Mucosa of rectum (tissue), 2 donors: ENCODE results near the gene NPAS3.

ENCODE experiments used
- H3K27ac ChIP-seq, 2 donors: one replicate each; pipeline ENCODE4 v1.7.0; 2013; ENCODE audit warnings: inconsistent platforms in 2 of 2, low read depth in 2 of 2, low read length in 2 of 2
- H3K27me3 ChIP-seq, 2 donors: one replicate each; pipeline ENCODE4 v1.7.0; 2013; ENCODE audit warnings: low read length in 2 of 2; ENCODE audit not compliant: control insufficient read depth in 2 of 2, insufficient read depth in 2 of 2
- H3K36me3 ChIP-seq, 2 donors: one replicate each; pipeline ENCODE4 v1.7.0; 2013; ENCODE audit warnings: low read length in 2 of 2; ENCODE audit not compliant: control insufficient read depth in 2 of 2, insufficient read depth in 2 of 2
- H3K4me1 ChIP-seq, 2 donors: one replicate each; pipeline ENCODE4 v1.7.0; 2013; ENCODE audit warnings: low read length in 2 of 2, mild to moderate bottlenecking in 1 of 2; ENCODE audit not compliant: control insufficient read depth in 2 of 2, insufficient read depth in 2 of 2
- H3K4me3 ChIP-seq, 2 donors: one replicate each; pipeline ENCODE4 v1.7.0; 2013; ENCODE audit warnings: low read length in 2 of 2
- H3K9ac ChIP-seq, 2 donors: one replicate each; pipeline ENCODE4 v1.7.0; 2013; ENCODE audit warnings: low read length in 2 of 2, low read depth in 1 of 2, mild to moderate bottlenecking in 1 of 2
- H3K9me3 ChIP-seq, 2 donors: one replicate each; pipeline ENCODE4 v1.7.0; 2013; ENCODE audit warnings: low read length in 2 of 2; ENCODE audit not compliant: control insufficient read depth in 2 of 2
- donor health status: healthy.
- donor health status: Normal muscosa, but diverticular disease.

Gene NPAS3

DNA sequence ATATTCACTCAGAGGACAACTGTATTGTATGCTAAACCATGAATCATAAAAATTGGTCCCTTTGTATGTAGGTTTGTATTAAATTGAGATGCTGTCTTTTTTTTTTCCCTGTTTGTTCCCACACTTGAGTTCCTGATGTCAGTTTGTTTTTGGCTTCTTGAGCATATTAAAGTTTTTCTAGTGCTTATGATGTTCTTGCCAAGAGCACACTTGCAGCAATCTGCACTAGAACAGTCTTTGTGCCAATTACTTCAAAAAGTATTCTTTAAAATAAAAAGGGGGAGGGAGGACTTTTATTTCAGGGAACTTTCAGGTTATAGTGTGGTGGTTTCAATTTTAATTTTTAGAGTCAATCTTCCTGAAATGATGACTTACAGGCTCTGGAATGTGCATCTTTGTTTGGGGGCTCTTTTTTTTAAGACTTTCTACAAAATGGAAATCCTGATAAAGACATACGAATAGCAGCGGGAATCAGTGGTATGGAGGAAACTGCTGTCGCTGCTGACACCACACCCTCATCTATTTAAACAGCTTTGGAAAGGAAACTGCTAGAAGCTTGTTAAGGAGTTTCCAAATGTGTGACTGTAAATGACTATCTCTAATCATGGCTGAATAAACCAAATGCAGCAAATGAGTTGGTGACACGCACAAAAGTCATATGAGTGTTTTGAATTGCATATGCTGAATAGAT lies 823.6 kb downstream of the NPAS3 start:
- no peaks in the 10 kb centered on the region for H3K9me3 ChIP-seq
- H3K27ac ChIP-seq, result no peak overlapping the region
- H3K4me3 ChIP-seq, result no peak overlapping the region
- no peaks in the 10 kb centered on the region for H3K4me1 ChIP-seq
- H3K36me3 ChIP-seq, result no peaks in the 10 kb centered on the region
- no peaks in the 10 kb centered on the region for H3K27me3 ChIP-seq
- H3K9ac ChIP-seq, result no peak overlapping the region

DNA sequence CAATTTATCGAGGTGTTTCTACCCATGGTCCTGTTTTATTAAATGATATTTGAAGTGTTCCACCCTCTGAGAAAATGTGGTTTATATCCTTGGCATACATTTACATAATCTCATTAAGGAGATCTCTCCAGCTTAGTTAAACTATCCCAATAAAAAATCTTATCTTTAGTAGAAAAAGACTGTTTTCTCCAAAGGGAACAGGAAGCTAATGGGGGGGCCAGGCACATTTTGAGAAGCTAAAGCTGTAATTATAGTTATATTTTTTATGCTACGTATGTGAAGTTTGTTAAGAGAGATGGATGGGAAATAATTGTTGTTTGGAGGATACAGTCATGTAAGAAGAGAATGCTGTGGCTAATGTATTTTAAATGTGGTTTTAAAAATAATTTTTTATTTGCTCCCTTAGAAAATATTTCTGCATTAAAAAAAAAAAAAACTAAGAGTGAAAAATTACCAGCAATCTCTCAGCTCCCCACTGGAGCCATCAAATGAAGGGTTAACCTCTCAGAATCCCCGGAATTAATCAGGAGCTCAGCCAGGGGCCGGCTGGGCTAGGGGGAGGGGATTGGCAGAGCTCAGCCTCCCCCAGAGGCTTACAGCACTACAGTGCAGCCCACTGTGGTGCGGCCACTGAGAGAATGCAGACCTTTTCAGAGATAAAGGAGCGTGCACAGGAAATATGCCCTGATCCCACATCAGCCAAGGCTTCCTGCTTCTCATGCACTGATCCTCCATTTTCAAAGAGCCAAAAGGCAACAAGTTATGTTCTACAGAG lies 826.4 kb downstream of the NPAS3 start:
- H3K36me3 ChIP-seq, result no peaks in the 10 kb centered on the region
- no peaks in the 10 kb centered on the region for H3K9me3 ChIP-seq
- no peak overlapping the region for H3K9ac ChIP-seq
- no peaks in the 10 kb centered on the region for H3K4me1 ChIP-seq
- H3K4me3 ChIP-seq, result no peak overlapping the region
- no peak overlapping the region for H3K27ac ChIP-seq
- no peaks in the 10 kb centered on the region for H3K27me3 ChIP-seq

DNA sequence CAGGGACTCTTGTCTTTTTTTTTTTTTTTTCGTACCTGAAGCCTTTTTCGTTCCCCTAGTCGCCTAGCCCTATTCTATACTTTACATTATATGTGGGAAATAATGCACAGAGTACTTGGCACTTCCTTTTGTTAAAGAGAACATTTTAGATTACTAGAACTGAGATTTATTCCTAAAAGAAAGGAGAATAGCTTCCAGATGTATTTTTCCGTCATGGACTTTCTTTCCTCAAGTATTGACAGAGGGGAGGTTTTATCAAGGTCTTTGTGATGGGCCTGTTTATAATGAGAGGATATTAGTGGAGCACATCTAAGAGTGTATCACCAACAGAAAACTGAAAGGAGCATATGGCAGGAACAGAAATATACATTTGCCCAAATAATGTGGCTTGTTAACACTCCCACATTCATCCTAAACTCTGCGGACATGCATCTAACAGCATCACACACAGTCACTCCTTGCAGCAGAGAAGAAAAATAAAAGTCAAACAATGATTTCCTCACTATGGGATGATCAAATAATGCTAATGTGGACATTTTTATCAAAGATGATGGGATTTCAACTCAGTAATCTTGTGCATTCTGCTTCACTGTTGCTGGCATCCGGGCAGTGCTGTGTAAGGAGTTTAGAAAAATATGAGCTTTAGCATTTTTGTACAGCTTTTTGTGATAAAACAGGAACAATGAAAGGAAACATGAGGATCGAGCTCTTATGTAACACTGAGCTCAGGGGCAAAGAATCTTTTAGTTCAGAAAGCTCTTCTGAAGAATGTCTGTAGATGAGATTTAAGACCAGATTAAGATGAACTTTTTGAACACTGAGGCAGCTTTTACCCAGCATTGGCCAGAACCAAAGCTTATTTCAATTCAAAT lies 829.1 kb downstream of the NPAS3 start:
- no peak overlapping the region for H3K9ac ChIP-seq
- H3K27me3 ChIP-seq, result no peaks in the 10 kb centered on the region
- no peaks in the 10 kb centered on the region for H3K4me1 ChIP-seq
- no peak overlapping the region for H3K27ac ChIP-seq
- H3K9me3 ChIP-seq, result no peaks in the 10 kb centered on the region
- no peaks in the 10 kb centered on the region for H3K36me3 ChIP-seq
- H3K4me3 ChIP-seq, result no peak overlapping the region

DNA sequence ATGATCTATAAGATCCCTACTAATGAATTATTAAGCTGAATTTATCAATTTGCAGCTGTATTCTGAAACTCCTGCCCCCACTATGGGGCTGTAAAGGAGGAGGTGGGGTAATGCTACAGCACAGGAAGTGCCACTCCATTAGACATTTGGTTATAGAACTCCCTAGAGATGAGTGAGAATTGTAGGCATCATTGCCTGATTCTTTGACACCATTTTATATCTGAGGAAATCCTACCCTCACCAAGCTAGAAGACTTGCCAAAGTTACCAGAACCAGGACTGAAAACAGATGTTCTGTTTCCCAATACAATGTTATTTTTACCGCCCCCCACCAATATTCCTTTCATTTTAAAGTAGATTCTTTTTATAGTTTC lies 829.8 kb downstream of the NPAS3 start:
- H3K27me3 ChIP-seq, result no peaks in the 10 kb centered on the region
- no peaks in the 10 kb centered on the region for H3K4me1 ChIP-seq
- H3K27ac ChIP-seq, result no peak overlapping the region
- H3K36me3 ChIP-seq, result no peaks in the 10 kb centered on the region
- H3K9ac ChIP-seq, result no peak overlapping the region
- no peaks in the 10 kb centered on the region for H3K9me3 ChIP-seq
- no peak overlapping the region for H3K4me3 ChIP-seq

DNA sequence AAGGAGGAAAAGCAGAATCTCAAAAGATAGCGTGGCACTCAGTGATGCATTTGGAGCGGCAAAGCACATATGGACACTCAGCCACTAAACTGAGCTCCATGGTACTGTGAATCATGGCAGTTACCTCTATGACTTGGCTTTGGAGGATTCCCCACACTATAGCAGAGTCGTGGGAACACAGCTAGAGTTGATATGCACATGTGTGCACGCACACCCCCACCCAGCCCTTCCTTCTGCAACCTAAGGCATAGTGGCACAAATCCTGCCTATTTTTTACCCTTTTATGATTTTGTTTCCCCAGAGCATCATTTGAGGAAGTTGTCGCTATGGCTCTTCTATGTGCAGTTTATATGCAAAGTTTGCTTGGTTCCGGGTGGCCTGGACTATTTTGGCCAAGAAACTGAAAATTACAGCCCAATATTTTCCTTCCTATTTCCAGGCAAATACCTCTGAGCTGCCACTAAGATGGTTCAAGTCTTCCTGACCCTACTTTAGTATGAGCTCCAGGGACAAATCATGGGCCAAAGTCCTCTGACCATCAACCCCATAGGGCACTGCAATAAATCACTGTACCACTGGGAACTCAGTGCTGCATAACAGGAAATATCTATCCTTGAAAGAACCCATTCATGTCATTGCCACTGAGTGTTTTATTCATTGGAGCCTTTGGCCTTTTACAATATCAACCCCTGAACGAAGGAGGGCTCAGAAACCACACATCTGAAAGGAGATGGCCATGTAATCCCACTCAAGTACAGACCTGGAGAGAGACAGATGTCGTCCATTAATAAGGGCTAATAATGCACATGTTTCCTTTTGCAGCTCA lies 834.7 kb downstream of the NPAS3 start:
- H3K4me3 ChIP-seq, result no peak overlapping the region
- H3K9ac ChIP-seq, result no peak overlapping the region
- H3K27ac ChIP-seq, result no peak overlapping the region
- H3K36me3 ChIP-seq, result no peaks in the 10 kb centered on the region
- no peaks in the 10 kb centered on the region for H3K9me3 ChIP-seq
- no peaks in the 10 kb centered on the region for H3K27me3 ChIP-seq
- no peaks in the 10 kb centered on the region for H3K4me1 ChIP-seq

DNA sequence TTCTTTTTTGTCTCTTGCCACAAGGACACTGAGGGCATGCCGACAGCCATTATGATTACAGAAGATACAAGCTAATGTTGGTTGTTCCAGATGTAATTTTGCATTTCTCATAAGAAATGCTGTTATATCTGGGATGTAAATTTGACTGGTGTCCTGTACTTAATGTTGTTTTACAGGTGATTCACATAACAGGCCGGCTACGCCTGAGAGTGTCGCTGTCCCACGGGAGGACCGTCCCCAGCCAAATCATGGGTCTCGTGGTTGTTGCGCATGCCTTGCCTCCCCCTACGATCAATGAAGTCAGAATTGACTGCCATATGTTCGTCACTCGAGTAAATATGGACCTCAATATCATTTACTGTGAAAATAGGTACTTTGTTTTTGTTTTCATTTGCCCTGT lies 835.5 kb downstream of the NPAS3 start:
- H3K27ac ChIP-seq, result no peak overlapping the region
- no peaks in the 10 kb centered on the region for H3K36me3 ChIP-seq
- H3K27me3 ChIP-seq, result no peaks in the 10 kb centered on the region
- H3K4me1 ChIP-seq, result no peaks in the 10 kb centered on the region
- no peak overlapping the region for H3K9ac ChIP-seq
- H3K4me3 ChIP-seq, result no peak overlapping the region
- H3K9me3 ChIP-seq, result no peaks in the 10 kb centered on the region

DNA sequence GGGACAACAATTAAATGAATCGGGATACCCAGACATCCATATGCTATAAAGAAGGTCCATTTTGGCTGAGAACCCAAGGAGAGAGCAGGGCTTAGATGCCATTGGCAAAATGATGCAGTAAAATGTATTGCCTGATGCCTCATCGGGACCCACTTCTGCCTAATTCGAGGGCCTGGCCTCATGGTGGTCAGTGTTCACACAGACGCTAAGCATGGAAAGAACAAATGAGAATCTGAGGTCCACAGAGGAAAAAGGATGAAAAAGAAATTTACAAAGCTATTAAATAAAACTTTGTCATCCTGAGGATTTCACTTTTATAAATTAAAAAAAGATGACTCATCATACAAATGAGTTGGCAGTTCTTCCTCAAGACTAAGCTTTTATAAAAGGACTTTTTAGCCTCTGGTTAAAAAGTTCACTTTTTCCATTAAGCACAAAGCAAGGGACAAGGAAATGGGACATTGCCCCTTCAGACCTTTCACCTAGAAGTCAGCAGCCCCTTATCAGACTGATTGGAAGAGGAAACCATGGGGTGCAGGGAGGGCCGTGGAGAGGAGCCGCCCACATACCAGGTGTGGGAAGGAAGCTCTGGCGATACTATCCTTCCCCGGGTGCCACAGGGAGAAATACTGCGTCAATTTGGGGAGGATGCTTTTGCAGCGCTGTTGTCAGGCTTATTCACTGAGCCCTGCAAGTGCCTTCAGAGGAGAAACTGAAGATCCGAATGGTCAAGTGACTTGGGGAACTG lies 836.2 kb downstream of the NPAS3 start:
- Histone ChIP-seq H3K9ac (no peak overlapping the region), H3K4me1 (no peaks in the 10 kb centered on the region), H3K9me3 (no peaks in the 10 kb centered on the region), H3K36me3 (no peaks in the 10 kb centered on the region), H3K4me3 (no peak overlapping the region), H3K27ac (no peak overlapping the region), H3K27me3 (no peaks in the 10 kb centered on the region)

DNA sequence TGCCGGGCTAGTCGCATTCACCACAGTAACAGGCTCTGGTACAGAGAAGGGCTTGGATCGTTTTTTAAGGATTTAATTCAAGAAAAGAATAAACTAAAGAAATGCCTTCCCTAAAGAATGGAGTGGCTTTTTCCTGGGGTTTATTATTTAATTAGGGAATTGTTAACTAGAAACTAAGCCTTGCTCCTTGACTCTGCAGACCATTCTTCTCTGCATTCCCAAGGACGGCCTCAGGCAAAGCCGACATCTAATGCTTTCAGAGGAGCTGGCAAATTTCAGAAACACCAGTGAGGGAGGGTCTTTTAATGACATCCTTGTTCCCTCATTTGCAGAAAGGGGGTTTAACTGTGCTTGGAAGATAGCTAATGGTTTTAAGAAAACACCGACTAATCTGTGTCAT lies 838.2 kb downstream of the NPAS3 start:
- H3K9ac ChIP-seq, result no peak overlapping the region
- H3K27ac ChIP-seq, result no peak overlapping the region
- H3K9me3 ChIP-seq, result no peaks in the 10 kb centered on the region
- no peaks in the 10 kb centered on the region for H3K27me3 ChIP-seq
- H3K4me3 ChIP-seq, result no peak overlapping the region
- no peaks in the 10 kb centered on the region for H3K36me3 ChIP-seq
- no peaks in the 10 kb centered on the region for H3K4me1 ChIP-seq

DNA sequence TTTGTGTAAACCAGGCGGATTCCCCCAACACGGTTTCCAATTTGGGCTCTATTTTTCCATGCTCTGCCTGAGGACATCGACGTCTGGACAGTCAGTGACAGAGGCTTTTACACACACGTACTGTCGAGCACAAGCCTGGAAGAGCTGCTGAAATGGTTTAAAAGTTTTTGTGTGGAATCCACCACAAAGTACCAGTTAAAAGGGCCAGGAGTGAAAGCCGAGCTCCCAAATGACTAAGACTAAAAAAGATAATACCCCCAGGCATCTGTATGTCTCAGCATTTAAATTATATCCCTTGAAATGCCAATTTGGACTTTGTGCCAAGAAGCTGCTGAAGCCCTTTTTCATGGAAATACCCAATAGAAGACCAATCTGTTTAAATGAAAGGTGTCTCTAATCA lies 839.0 kb downstream of the NPAS3 start:
- H3K9ac ChIP-seq, result no peak overlapping the region
- H3K9me3 ChIP-seq, result no peaks in the 10 kb centered on the region
- H3K36me3 ChIP-seq, result no peaks in the 10 kb centered on the region
- no peaks in the 10 kb centered on the region for H3K4me1 ChIP-seq
- no peaks in the 10 kb centered on the region for H3K27me3 ChIP-seq
- H3K27ac ChIP-seq, result no peak overlapping the region
- no peak overlapping the region for H3K4me3 ChIP-seq
